ENCODE results near the gene MSRB1.

- TF ChIP-seq CTCF (IDR thresholded peaks at IDR 0.05; ENCODE audit: low read depth, low read length) (no peak), EZH2phosphoT487 (IDR thresholded peaks at IDR 0.05; ENCODE audit: low read depth) (no peak)
Observed at GRCh38 chr16:1981398-1981836, 38.4 kb upstream of the MSRB1 start, which contains the start of gene NOXO1.
